OCI-LY1 (cell line): ENCODE results near the gene CNPY4.

Experiments
- CTCF ChIP-seq: fragments of 200-600 bp; sonication (generic), shearing (Covaris generic); IDR thresholded peaks from 2 replicates; pipeline ENCODE4 v1.5.1; 2017; ENCODE audit warnings: mild to moderate bottlenecking, antibody characterized with exemption, low read length, moderate library complexity, mixed read lengths
- EZH2 ChIP-seq: fragments of 200-600 bp; sonication (generic), shearing (Covaris generic); IDR thresholded peaks from 2 replicates; pipeline ENCODE4 v1.8.0; 2017; ENCODE audit warnings: borderline replicate concordance, mixed run types, mild to moderate bottlenecking, antibody characterized with exemption, low read length, moderate library complexity, mixed read lengths

- no peak for TF ChIP-seq CTCF
- TF ChIP-seq EZH2: no peak
Measured at GRCh38 chr7:100087055-100087750, 32.2 kb upstream of the CNPY4 start.
